Breast epithelium (tissue), 3 donors: ENCODE data around the gene TJAP1.

ENCODE experiments used
- CTCF ChIP-seq, 3 donors: fragments of 450-650 bp; IDR thresholded peaks; one replicate each; pipeline ENCODE4 v1.5.1; 2016 to 2017; ENCODE audit warnings: antibody characterized with exemption in 3 of 3, mild to moderate bottlenecking in 3 of 3, moderate library complexity in 3 of 3
- POLR2A ChIP-seq: fragments of 450-650 bp; IDR thresholded peaks from one replicate; pipeline ENCODE4 v1.6.1; 2016; ENCODE audit warnings: antibody characterized with exemption, mild to moderate bottlenecking, moderate library complexity
- POLR2AphosphoS5 ChIP-seq, 3 donors: sonication (generic); formaldehyde crosslinking; IDR thresholded peaks; one replicate each; pipeline ENCODE4 v1.6.1; 2017; ENCODE audit warnings: antibody characterized with exemption in 3 of 3

- no peak for TF ChIP-seq CTCF (IDR thresholded peaks at IDR 0.05)
- TF ChIP-seq POLR2A: no peak
- TF ChIP-seq POLR2AphosphoS5 (IDR thresholded peaks at IDR 0.05): no peak
Measured at GRCh38 chr6:43508481-43509141, 31.2 kb downstream of the TJAP1 start.
